GM18873 (cell line): ENCODE results near the gene ATF1.
"Not testable (repeated sequence)": the region's sequence is repeated elsewhere in the genome, so short reads cannot be mapped to it uniquely, and the experiment has no call there.

ENCODE experiments used
- ATAC-seq: cut with Tn5 transposase; IDR thresholded peaks from one replicate; pipeline ENCODE4 v1.9.1; 2021; ENCODE audit warnings: mild to moderate bottlenecking, moderate library complexity, moderate number of reproducible peaks; ENCODE audit not compliant: unreplicated experiment, low FRiP score

Gene ATF1

GRCh38 chr12:50788561-50788960 lies 24.7 kb downstream of the ATF1 start:
- no peak for ATAC-seq

- no peak for ATAC-seq
Observed at GRCh38 chr12:50790081-50790480, 26.2 kb downstream of the ATF1 start.

- ATAC-seq: no peak
Observed at GRCh38 chr12:50799908-50800307, 36.0 kb downstream of the ATF1 start.

GRCh38 chr12:50803230-50803875 lies 39.5 kb downstream of the ATF1 start:
- no peak for ATAC-seq

- ATAC-seq: no peak
Observed at GRCh38 chr12:50806176-50806575, 42.3 kb downstream of the ATF1 start.

GRCh38 chr12:50809131-50809530 lies 45.2 kb downstream of the ATF1 start:
- not testable (repeated sequence) for ATAC-seq

- not testable (repeated sequence) for ATAC-seq
Observed at GRCh38 chr12:50814921-50815320, 51.0 kb downstream of the ATF1 start.

GRCh38 chr12:50820177-50820576 lies 56.3 kb downstream of the ATF1 start:
- no peak for ATAC-seq

GRCh38 chr12:50822082-50822481 lies 58.2 kb downstream of the ATF1 start:
- no peak for ATAC-seq

- ATAC-seq: not testable (repeated sequence)
Observed at GRCh38 chr12:50823724-50824123, 59.8 kb downstream of the ATF1 start.

- no peak for ATAC-seq
Observed at GRCh38 chr12:50824914-50825313, 61.0 kb downstream of the ATF1 start.

- ATAC-seq: no peak
Observed at GRCh38 chr12:50825372-50825838, 61.5 kb downstream of the ATF1 start.

- no peak for ATAC-seq
Observed at GRCh38 chr12:50828121-50828520, 64.2 kb downstream of the ATF1 start.

- ATAC-seq: no peak
Observed at GRCh38 chr12:50828886-50829285, 65.0 kb downstream of the ATF1 start.

GRCh38 chr12:50833801-50834200 lies 69.9 kb downstream of the ATF1 start:
- ATAC-seq: not testable (repeated sequence)

GRCh38 chr12:50839042-50839441 lies 75.1 kb downstream of the ATF1 start:
- no peak for ATAC-seq

GRCh38 chr12:50840809-50841487 lies 77.0 kb downstream of the ATF1 start:
- no peak for ATAC-seq

GRCh38 chr12:50841716-50842531 lies 78.0 kb downstream of the ATF1 start:
- ATAC-seq: no peak

- no peak for ATAC-seq
Observed at GRCh38 chr12:50842637-50843493, 79.0 kb downstream of the ATF1 start, which contains the start of gene TMPRSS12. Gene TMPRSS12 (plus strand): TSS chr12:50842926. CDS start chr12:50842965, 39 bp downstream.

- no peak for ATAC-seq
Observed at GRCh38 chr12:50845021-50845647, 81.2 kb downstream of the ATF1 start.
